SK-N-SH (cell line): ENCODE data around the gene IL1R2. TPM values are rescaled to one million over a fixed set of nuclear protein-coding genes. Genes with fewer than 3 reads are reported as not detected.

Experiments
- CTCF ChIA-PET: fragments of 300-600, 350-600 bp; formaldehyde crosslinking; extraction: SDS; loops from one replicate; lab custom pipeline; 2021; lab: Yijun Ruan, JAX
- POLR2A ChIA-PET: fragments of 350-600 bp; sonication (Branson Sonifier 250); formaldehyde crosslinking; extraction: SDS; loops from one replicate; lab custom pipeline; 2020; ENCODE audit warnings: antibody characterized with exemption, inconsistent platforms; lab: Yijun Ruan, JAX
- DNase-seq: peaks from one replicate; pipeline ENCODE4 v3.0.0; 2012
- H2AFZ ChIP-seq: fragments of 200-600 bp; sonication (generic); 2 replicates; pipeline ENCODE4 v1.8.1; 2016; ENCODE audit warnings: antibody characterized with exemption, mild to moderate bottlenecking, low read depth
- H3F3A ChIP-seq: fragments of 200-600 bp; sonication (generic); replicated peaks from 2 replicates; pipeline ENCODE3; 2016; ENCODE audit warnings: antibody characterized with exemption, mild to moderate bottlenecking; ENCODE audit not compliant: insufficient read depth
- H3K27ac ChIP-seq, 2 experiments: fragments of 200-500 bp in 1 of 2; fragments of 200-600 bp in 1 of 2; sonication (Bioruptor generic) in 1 of 2; sonication (generic), shearing (Covaris generic) in 1 of 2; 2 replicates each; pipeline versions ENCODE4 v1.5.1 to v1.6.1; 2014 to 2016; ENCODE audit warnings: low read depth in 2 of 2, inconsistent platforms in 1 of 2, low read length in 1 of 2, mild to moderate bottlenecking in 1 of 2, mixed read lengths in 1 of 2
- H3K27me3 ChIP-seq: fragments of 200-600 bp; sonication (generic), shearing (Covaris generic); 2 replicates; pipeline ENCODE4 v1.6.1; 2016; ENCODE audit warnings: mixed run types; ENCODE audit not compliant: insufficient read depth
- H3K36me3 ChIP-seq, 2 experiments: fragments of 200-500 bp in 1 of 2; fragments of 200-600 bp in 1 of 2; sonication (Bioruptor generic) in 1 of 2; sonication (generic) in 1 of 2; replicated peaks in 1 of 2; 2 replicates each; pipeline versions ENCODE3 to v1.5.1; 2014 to 2016; ENCODE audit warnings: low read length in 1 of 2, mild to moderate bottlenecking in 1 of 2; ENCODE audit not compliant: insufficient read depth in 2 of 2, control insufficient read depth in 1 of 2
- H3K4me1 ChIP-seq, 2 experiments: fragments of 200-500 bp in 1 of 2; fragments of 200-600 bp in 1 of 2; sonication (Bioruptor generic) in 1 of 2; sonication (generic), shearing (Covaris generic) in 1 of 2; 2 replicates each; pipeline versions ENCODE4 v1.5.1 to v1.6.1; 2014 to 2016; ENCODE audit warnings: low read depth in 1 of 2, low read length in 1 of 2, mixed run types in 1 of 2; ENCODE audit not compliant: insufficient read depth in 2 of 2, control insufficient read depth in 1 of 2
- H3K4me2 ChIP-seq: fragments of 200-600 bp; sonication (generic), shearing (Covaris generic); 2 replicates; pipeline ENCODE4 v1.6.1; 2017; ENCODE audit warnings: mixed run types
- H3K4me3 ChIP-seq, 2 experiments: fragments of 200-500 bp in 1 of 2; fragments of 200-600 bp in 1 of 2; sonication (Bioruptor generic) in 1 of 2; sonication (generic), shearing (Covaris generic) in 1 of 2; 2 replicates each; pipeline versions ENCODE4 v1.5.1 to v1.8.1; 2014 to 2016; ENCODE audit warnings: low read depth in 2 of 2, inconsistent platforms in 1 of 2, low read length in 1 of 2, mild to moderate bottlenecking in 1 of 2, mixed read lengths in 1 of 2, moderate library complexity in 1 of 2
- H3K79me2 ChIP-seq: fragments of 200-600 bp; sonication (generic); 2 replicates; pipeline ENCODE4 v1.8.1; 2017; ENCODE audit warnings: mild to moderate bottlenecking; ENCODE audit not compliant: insufficient read depth
- H3K9ac ChIP-seq: fragments of 200-600 bp; sonication (generic); 2 replicates; pipeline ENCODE4 v1.6.1; 2017; ENCODE audit warnings: mixed run types
- H3K9me2 ChIP-seq: fragments of 200-600 bp; sonication (generic); 2 replicates; pipeline ENCODE4 v1.6.1; 2017; ENCODE audit warnings: mixed run types
- H3K9me3 ChIP-seq: fragments of 200-600 bp; sonication (generic); 2 replicates; pipeline ENCODE4 v1.6.1; 2017; ENCODE audit warnings: mixed run types, mild to moderate bottlenecking, moderate library complexity
- H4K20me1 ChIP-seq: fragments of 200-600 bp; sonication (generic); 2 replicates; pipeline ENCODE4 v1.6.1; 2017; ENCODE audit warnings: mild to moderate bottlenecking, mixed run types; ENCODE audit not compliant: insufficient read depth
- CHD2 ChIP-seq: fragments of 150-350 bp; IDR thresholded peaks from 2 replicates; pipeline ENCODE4 v1.6.1; 2018; ENCODE audit warnings: low read length; ENCODE audit not compliant: partially characterized antibody
- CTCF ChIP-seq: fragments of 200-600 bp; sonication (generic); IDR thresholded peaks from 2 replicates; pipeline ENCODE4 v1.6.1; 2017; ENCODE audit warnings: antibody characterized with exemption, mild to moderate bottlenecking, moderate library complexity
- EP300 ChIP-seq, 2 experiments: IDR thresholded peaks; 2 replicates each; pipeline versions ENCODE4 v1.4.0 to v1.6.1; 2012; ENCODE audit warnings: borderline replicate concordance in 1 of 2, low read depth in 1 of 2, low read length in 1 of 2
- EZH2phosphoT487 ChIP-seq: fragments of 200-600 bp; sonication (generic); IDR thresholded peaks from 2 replicates; pipeline ENCODE4 v1.6.1; 2017; ENCODE audit warnings: low read depth, mixed run types, mild to moderate bottlenecking, antibody characterized with exemption, moderate library complexity, borderline replicate concordance
- FOSL2 ChIP-seq: IDR thresholded peaks from 2 replicates; pipeline ENCODE4 v1.4.0; 2012; ENCODE audit warnings: low read depth, mild to moderate bottlenecking, moderate library complexity, borderline replicate concordance
- GATA2 ChIP-seq: sonication (generic); formaldehyde crosslinking; IDR thresholded peaks from 2 replicates; pipeline ENCODE4 v1.5.0; 2020; ENCODE audit warnings: mild to moderate bottlenecking, missing genetic modification reagents
- IRF3 ChIP-seq: fragments of 150-350 bp; IDR thresholded peaks from 2 replicates; pipeline ENCODE4 v1.6.1; 2016; ENCODE audit warnings: mild to moderate bottlenecking, low read depth, low read length
- MAX ChIP-seq: IDR thresholded peaks from 2 replicates; pipeline ENCODE4 v1.4.0; 2012; ENCODE audit warnings: low read depth
- NFIC ChIP-seq: IDR thresholded peaks from 2 replicates; pipeline ENCODE4 v1.4.0; 2012; ENCODE audit warnings: borderline replicate concordance
- POLR2AphosphoS5 ChIP-seq: IDR thresholded peaks from 2 replicates; pipeline ENCODE4 v1.6.1; 2012; ENCODE audit warnings: low read depth, low read length
- REST ChIP-seq: IDR thresholded peaks from 2 replicates; pipeline ENCODE4 v1.6.1; 2012; ENCODE audit warnings: mild to moderate bottlenecking, low read depth, low read length, moderate library complexity
- RXRA ChIP-seq: IDR thresholded peaks from 2 replicates; pipeline ENCODE4 v1.4.0; 2012; ENCODE audit warnings: low read depth, mild to moderate bottlenecking, borderline replicate concordance
- SMC3 ChIP-seq: IDR thresholded peaks from 2 replicates; pipeline ENCODE4 v1.6.1; 2012; ENCODE audit warnings: low read depth, low read length, improper control_type of control experiment
- TCF12 ChIP-seq: IDR thresholded peaks from 2 replicates; pipeline ENCODE4 v1.4.0; 2012
- USF1 ChIP-seq: IDR thresholded peaks from 2 replicates; pipeline ENCODE4 v1.4.0; 2012; ENCODE audit warnings: low read depth, borderline replicate concordance
- YY1 ChIP-seq: IDR thresholded peaks from 2 replicates; pipeline ENCODE4 v1.4.0; 2012; ENCODE audit warnings: low read depth, mild to moderate bottlenecking
- WGBS: methylation state at CpG from one replicate; pipeline ENCODE4 v1.1.6; 2017; ENCODE audit warnings: low lambda C conversion rate; 5-methylcytosine and 5-hydroxymethylcytosine counted together
- polyA plus RNA-seq, 3 experiments: library from polyadenylated mRNA; depleted of rRNA; stranded (reverse); fragments of >200 nt; gene quantifications; 2 replicates each; pipeline ENCODE4 v1.2.3, GENCODE V29; 2012

The IL1R2 gene
- polyA plus RNA-seq, 1 of the 3 experiments (the other 2 are of a cell fraction): 0.16 TPM

- Histone ChIP-seq H4K20me1 (no peaks in the 10 kb centered on the region), H3K27me3 (no peaks in the 10 kb centered on the region), H3K9me3 (no peaks in the 10 kb centered on the region), H3K4me2 (no peak overlapping the region), H3K9me2 (no peaks in the 10 kb centered on the region), H3K9ac (no peak overlapping the region), H2AFZ (no peak overlapping the region), H3F3A (peaks cover 21% of the 10 kb centered on the region), H3K27ac (no peak overlapping the region), H3K36me3 (no peaks in the 10 kb centered on the region), H3K79me2 (no peaks in the 10 kb centered on the region), H3K4me1 (peaks cover 15 to 23% of the 10 kb centered on the region in 2 experiments), H3K4me3 (no peak overlapping the region)
- 88% methylated on average over 1 of the region's 1 CpG for WGBS
- ChIA-PET POLR2A (no interaction called here), CTCF (no interaction called here)
- TF ChIP-seq EP300 (IDR thresholded peaks at IDR 0.05; ENCODE audit: borderline replicate concordance in 1 of 2, low read depth in 1 of 2, low read length in 1 of 2) (no peak), YY1 (no peak), REST (no peak), NFIC (no peak), MAX (no peak), RXRA (no peak), TCF12 (no peak), SMC3 (no peak), IRF3 (no peak), GATA2 (CRISPR knock-in tag) (no peak)
- no peak for DNase-seq
These were observed 67.4 kb downstream of the IL1R2 start for GRCh38 chr2:102059151-102059550.

- peaks cover 29% of the 10 kb centered on the region for H3F3A ChIP-seq
- ChIA-PET CTCF (interaction anchor here (1.3 kb wide), 1 partner anchor 181 kb away, joined by 3 read pairs; no protein-coding TSS in a partner anchor), POLR2A (no interaction called here)
- H3K4me3 ChIP-seq: no peak overlapping the region
- H3K9me2 ChIP-seq: no peaks in the 10 kb centered on the region
- no peak overlapping the region for H2AFZ ChIP-seq
- peaks cover 24 to 30% of the 10 kb centered on the region in 2 experiments for H3K4me1 ChIP-seq
- no peaks in the 10 kb centered on the region for H4K20me1 ChIP-seq
- TF ChIP-seq YY1 (no peak), POLR2AphosphoS5 (no peak), CHD2 (no peak), CTCF (no peak), EP300 (IDR thresholded peaks at IDR 0.05; ENCODE audit: borderline replicate concordance in 1 of 2, low read depth in 1 of 2, low read length in 1 of 2) (no peak), FOSL2 (no peak), MAX (no peak), USF1 (no peak), EZH2phosphoT487 (no peak)
- H3K9ac ChIP-seq: no peak overlapping the region
- no peak overlapping the region for H3K4me2 ChIP-seq
- no peak for DNase-seq
- no peaks in the 10 kb centered on the region for H3K36me3 ChIP-seq
- WGBS: 84% methylated on average over 3 of the region's 3 CpGs
- no peaks in the 10 kb centered on the region for H3K9me3 ChIP-seq
- H3K79me2 ChIP-seq: no peaks in the 10 kb centered on the region
- H3K27ac ChIP-seq: no peak overlapping the region
- no peaks in the 10 kb centered on the region for H3K27me3 ChIP-seq
These were observed 68.3 kb downstream of the IL1R2 start for GRCh38 chr2:102060047-102060446.
